HG03159 (cell line): ENCODE measurements around the gene TTC13.

Experiments
- ATAC-seq: cut with Tn5 transposase; IDR thresholded peaks from one replicate; pipeline ENCODE4 v1.9.1; 2021; ENCODE audit warnings: mild to moderate bottlenecking, moderate library complexity; ENCODE audit not compliant: unreplicated experiment

Gene TTC13

GRCh38 chr1:230877146-230877923 lies 101.3 kb downstream of the TTC13 start:
- no peak for ATAC-seq

- no peak for ATAC-seq
Observed at GRCh38 chr1:230876660-230877059, 102.0 kb downstream of the TTC13 start.

GRCh38 chr1:230875370-230875769 lies 103.3 kb downstream of the TTC13 start:
- no peak for ATAC-seq

- ATAC-seq: no peak
Observed at GRCh38 chr1:230870916-230871315, 107.7 kb downstream of the TTC13 start.

DNA sequence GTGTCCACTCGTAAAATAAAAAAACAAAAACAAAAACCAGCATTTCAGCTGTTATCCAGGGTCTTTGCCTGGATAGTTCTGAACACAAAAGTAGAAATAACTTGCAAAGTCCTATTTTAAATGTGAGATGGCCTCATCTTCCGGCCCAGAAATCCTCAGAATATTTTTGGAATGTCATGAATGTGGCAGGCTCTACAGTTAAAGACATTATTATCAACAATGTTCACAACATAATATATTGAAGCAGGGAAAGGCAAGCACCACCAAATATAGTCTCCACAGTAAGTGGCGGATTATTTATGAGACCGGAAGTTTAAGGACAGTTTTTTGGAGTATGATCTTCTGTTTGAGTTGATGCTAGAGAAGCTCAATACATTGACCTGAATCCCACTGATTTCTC lies 109.2 kb downstream of the TTC13 start:
- ATAC-seq: no peak

DNA sequence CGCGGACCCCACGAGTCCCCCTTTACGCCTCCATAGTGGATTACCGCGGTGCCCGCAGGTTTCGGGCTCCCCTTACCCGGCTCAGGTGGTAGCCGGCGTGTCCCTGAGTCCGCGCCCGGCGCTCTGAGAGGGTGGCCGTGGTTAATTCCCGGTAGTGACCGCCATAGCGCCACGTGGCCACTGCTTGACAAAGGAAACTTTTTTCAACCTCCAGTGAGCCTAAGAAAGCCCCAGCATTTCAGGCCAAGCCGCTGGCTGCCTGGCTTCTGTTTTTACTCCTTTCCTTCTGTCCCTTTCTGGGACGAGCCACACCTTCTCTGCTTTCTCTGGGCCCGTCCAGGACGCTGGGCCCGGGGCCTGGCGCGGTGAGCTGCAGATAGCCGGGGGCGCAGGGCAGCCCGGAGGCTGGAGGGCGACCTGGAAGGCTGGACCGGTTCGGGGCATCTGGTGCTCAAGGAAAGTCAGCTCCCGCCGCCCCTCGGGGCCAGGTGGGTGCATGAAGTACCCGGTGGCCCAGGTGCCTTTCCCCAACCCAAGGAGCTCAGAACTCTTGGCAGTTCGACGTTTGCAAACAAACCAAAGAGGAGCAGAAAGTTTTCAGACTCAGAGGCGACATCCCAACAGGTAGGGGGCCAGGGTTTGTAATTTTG lies 109.8 kb downstream of the TTC13 start:
- ATAC-seq: peak; percentile 38

- peak; percentile 68 for ATAC-seq
Observed at GRCh38 chr1:230867903-230868735, 110.5 kb downstream of the TTC13 start, which contains the start of gene C1orf198. TSS of gene C1orf198 (minus strand) at chr1:230868521. CDS start at chr1:230868512, 9 bp downstream.

GRCh38 chr1:230867101-230867902 lies 111.4 kb downstream of the TTC13 start:
- no peak for ATAC-seq

- ATAC-seq: no peak
Observed at GRCh38 chr1:230866171-230867070, 112.2 kb downstream of the TTC13 start.

DNA sequence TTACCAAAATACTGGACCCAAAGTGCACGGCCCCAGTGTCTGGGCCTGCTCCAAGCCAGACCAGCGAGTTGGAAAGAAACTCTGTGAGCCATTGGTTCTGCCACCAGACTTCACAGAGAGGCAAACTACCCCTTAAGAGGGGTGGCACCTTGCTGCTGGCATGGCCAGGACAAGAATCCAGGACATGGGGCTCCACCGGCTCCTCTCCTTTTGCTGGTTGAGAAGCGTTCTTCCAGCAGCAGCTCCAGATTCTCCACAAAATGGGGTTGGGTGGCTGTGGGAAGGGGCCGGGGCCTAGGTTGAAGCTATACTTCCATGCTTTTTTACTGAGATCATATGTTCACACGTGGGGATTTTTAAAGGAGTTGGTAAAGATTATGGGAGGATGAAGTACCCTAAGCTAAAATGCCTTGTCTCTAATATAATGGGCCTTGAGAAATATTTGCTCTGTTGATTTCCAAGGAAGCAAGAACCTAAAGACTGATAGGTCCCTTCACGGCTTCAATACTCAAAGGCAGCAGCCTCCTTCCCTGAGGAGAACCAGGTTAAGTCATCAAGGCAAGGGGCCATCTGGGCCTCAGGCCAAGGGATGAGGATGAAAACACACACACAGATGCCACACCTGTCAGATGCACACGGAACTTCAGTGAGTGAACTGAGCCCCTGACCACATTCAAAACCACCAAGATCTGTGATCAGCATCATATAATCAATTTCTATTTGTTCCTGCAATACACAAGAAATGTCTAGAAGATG lies 113.4 kb downstream of the TTC13 start:
- no peak for ATAC-seq

GRCh38 chr1:230864441-230864840 lies 114.2 kb downstream of the TTC13 start:
- no peak for ATAC-seq

GRCh38 chr1:230863449-230863848 lies 115.2 kb downstream of the TTC13 start:
- ATAC-seq: no peak

- ATAC-seq: no peak
Observed at GRCh38 chr1:230861970-230862595, 116.6 kb downstream of the TTC13 start.

DNA sequence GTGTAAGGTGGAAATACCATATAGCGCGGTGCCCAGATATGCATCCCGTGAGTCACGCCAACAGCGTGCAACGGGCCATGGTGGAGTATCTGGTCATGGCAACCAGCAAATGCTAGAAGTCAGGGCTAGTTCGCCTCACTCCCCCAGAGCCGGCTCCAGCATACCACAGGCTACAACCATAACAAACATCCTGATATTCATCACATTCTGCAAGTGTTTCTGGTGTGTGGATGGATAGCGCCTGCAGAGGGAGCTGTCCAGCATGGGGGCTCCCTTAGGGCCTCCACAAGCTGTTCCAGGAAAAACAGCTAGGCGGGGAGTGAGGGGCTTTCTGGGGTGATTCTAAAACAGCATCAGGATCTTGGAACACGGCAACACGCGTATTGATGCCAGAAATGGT lies 117.2 kb downstream of the TTC13 start:
- no peak for ATAC-seq

GRCh38 chr1:230860617-230861384 lies 117.9 kb downstream of the TTC13 start:
- no peak for ATAC-seq

DNA sequence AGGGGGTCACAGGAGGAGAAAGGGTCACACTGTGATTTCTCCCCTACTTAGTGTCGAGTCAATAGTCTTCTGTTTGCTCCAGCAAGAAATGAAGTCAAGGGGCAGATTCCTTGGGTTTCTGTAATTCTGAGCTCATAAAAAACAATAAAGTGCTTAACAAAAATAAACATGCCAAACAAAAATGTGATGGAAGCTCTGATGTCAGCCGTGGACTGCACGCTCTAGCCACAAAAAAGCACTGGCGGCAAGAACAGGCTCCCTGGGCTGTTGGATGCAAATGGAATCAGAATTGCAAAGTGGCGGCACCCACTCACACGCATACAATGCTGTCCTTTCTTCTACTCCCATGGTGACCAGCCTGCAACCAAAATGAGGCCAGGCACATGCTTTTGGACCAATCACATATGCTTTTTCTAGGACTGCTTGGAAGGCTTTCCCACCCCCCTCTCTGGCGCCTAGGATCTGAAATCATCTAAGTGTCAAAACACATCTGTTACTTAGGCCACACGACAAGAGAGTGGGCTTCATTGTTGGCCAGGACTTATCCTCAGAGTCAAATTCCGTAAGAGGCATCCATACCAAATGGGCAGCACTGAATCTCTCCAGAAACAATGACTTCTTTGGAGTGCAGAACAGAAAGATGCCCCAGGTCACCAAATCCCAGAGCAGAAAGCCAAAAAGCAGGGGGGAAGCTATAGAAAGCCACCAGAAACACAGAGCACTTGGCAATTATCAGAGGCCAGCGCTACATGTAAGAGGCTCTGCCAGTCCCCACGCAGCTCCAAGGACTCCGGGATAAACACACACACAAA lies 119.5 kb downstream of the TTC13 start:
- ATAC-seq: no peak
